ENCODE data around the gene STAT1.
A peak's percentile ranks its signal among the peaks of the same experiment; 100 is the strongest.

STAT1 gene

DNA sequence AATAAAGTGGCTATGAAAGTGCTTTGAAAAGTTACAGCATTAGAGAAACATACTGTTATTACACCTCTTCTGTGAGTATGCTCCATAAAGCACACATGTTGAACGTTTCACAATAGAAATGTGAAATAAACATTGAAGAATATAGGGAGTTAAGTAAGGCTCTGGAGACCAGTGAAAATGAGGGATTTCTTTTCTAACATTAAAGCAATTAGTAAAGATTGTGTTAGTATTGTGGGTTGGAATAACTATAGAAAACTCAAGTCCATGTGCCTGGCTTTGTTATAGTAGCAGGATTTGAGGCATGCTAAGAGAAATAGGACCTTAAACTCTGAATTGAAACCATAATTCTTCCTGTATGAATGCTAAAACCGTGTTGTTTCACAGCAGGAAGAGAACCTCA, 70.3 kb downstream of the STAT1 start:
- Histone ChIP-seq H3K9me3 (ENCODE audit: control insufficient read depth, low read length) (no peaks in the 10 kb centered on the region), H3K9ac (ENCODE audit: low read length) (no peak overlapping the region), H3K27me3 (replicated peaks; ENCODE audit: control insufficient read depth, insufficient read depth, low read length) (no peaks in the 10 kb centered on the region), H3K4me3 (ENCODE audit: low read length) (no peak overlapping the region), H3K36me3 (ENCODE audit: control insufficient read depth, insufficient read depth, low read length, severe bottlenecking) (peaks cover 4% of the 10 kb centered on the region), H3K4me1 (ENCODE audit: control insufficient read depth, insufficient read depth, low read length) (peaks cover 49% of the 10 kb centered on the region)
- no peak for DNase-seq (ENCODE audit: low read depth)

GRCh38 chr2:190942697-190943096, 71.3 kb downstream of the STAT1 start:
- Histone ChIP-seq H3K36me3 (ENCODE audit: control insufficient read depth, insufficient read depth, low read length, severe bottlenecking) (peaks cover 4% of the 10 kb centered on the region), H3K9ac (ENCODE audit: low read length) (no peak overlapping the region), H3K4me3 (ENCODE audit: low read length) (no peak overlapping the region), H3K27me3 (replicated peaks; ENCODE audit: control insufficient read depth, insufficient read depth, low read length) (no peaks in the 10 kb centered on the region), H3K9me3 (ENCODE audit: control insufficient read depth, low read length) (no peaks in the 10 kb centered on the region), H3K4me1 (ENCODE audit: control insufficient read depth, insufficient read depth, low read length) (peaks cover 49% of the 10 kb centered on the region)
- no peak for DNase-seq (ENCODE audit: low read depth)

DNA sequence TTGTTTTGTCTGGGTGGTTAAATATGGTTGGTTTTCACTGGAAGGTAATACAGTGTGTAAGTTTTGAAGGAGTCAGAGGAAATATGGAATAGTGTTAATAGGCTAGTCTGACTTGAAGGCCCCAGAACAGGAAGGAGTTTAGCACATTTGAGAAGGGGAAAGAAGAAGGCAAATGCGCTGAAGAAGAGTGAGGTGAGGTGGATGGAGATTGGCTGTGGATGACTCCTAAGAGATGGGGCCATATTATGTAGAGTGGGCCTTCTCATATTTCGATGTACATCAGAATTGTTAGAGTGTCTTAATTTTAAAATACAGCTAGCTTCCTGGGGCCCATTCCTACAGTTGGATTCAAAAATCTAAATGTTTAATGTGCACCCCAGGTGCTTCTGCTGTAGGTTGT, 72.4 kb downstream of the STAT1 start:
- peaks cover 41% of the 10 kb centered on the region for H3K4me1 ChIP-seq (ENCODE audit: control insufficient read depth, insufficient read depth, low read length)
- H3K36me3 ChIP-seq (ENCODE audit: control insufficient read depth, insufficient read depth, low read length, severe bottlenecking): peaks cover 10% of the 10 kb centered on the region
- no peak overlapping the region for H3K9ac ChIP-seq (ENCODE audit: low read length)
- H3K9me3 ChIP-seq (ENCODE audit: control insufficient read depth, low read length): no peaks in the 10 kb centered on the region
- no peak for DNase-seq (ENCODE audit: low read depth)
- H3K4me3 ChIP-seq (ENCODE audit: low read length): no peak overlapping the region
- H3K27me3 ChIP-seq (replicated peaks; ENCODE audit: control insufficient read depth, insufficient read depth, low read length): no peaks in the 10 kb centered on the region

DNA sequence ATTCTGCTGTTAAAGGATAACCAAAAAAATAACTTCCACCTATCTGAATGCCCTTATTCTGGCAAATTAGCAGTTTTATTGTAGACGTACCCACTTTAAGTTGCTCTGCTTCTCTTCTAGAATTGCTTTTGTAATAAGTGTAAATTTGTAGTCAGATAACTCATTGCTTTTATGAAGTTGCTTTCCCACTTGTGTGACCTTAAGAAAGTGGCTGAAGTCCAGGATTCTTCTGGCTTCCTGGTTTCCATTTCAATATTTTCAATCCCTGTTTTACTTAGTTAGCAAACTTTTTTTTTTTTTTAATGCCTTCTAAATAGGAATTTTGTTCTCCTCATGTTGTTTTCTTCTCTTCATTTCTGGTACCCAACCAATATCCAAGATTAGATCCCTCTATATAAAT, 73.5 kb downstream of the STAT1 start:
- peaks cover 41% of the 10 kb centered on the region for H3K4me1 ChIP-seq (ENCODE audit: control insufficient read depth, insufficient read depth, low read length)
- peaks cover 19% of the 10 kb centered on the region for H3K36me3 ChIP-seq (ENCODE audit: control insufficient read depth, insufficient read depth, low read length, severe bottlenecking)
- H3K27me3 ChIP-seq (replicated peaks; ENCODE audit: control insufficient read depth, insufficient read depth, low read length): no peaks in the 10 kb centered on the region
- no peak for DNase-seq (ENCODE audit: low read depth)
- no peak overlapping the region for H3K4me3 ChIP-seq (ENCODE audit: low read length)
- no peaks in the 10 kb centered on the region for H3K9me3 ChIP-seq (ENCODE audit: control insufficient read depth, low read length)
- H3K9ac ChIP-seq (ENCODE audit: low read length): no peak overlapping the region

GRCh38 chr2:190938771-190939335, 75.1 kb downstream of the STAT1 start:
- Histone ChIP-seq H3K4me3 (ENCODE audit: low read length) (peak overlapping the region; percentile 48), H3K27me3 (replicated peaks; ENCODE audit: control insufficient read depth, insufficient read depth, low read length) (no peaks in the 10 kb centered on the region), H3K4me1 (ENCODE audit: control insufficient read depth, insufficient read depth, low read length) (peaks cover 41% of the 10 kb centered on the region), H3K9me3 (ENCODE audit: control insufficient read depth, low read length) (no peaks in the 10 kb centered on the region), H3K9ac (ENCODE audit: low read length) (peak overlapping the region; percentile 56), H3K36me3 (ENCODE audit: control insufficient read depth, insufficient read depth, low read length, severe bottlenecking) (peaks cover 34% of the 10 kb centered on the region)
- DNase-seq (ENCODE audit: low read depth): peak; percentile 58

DNA sequence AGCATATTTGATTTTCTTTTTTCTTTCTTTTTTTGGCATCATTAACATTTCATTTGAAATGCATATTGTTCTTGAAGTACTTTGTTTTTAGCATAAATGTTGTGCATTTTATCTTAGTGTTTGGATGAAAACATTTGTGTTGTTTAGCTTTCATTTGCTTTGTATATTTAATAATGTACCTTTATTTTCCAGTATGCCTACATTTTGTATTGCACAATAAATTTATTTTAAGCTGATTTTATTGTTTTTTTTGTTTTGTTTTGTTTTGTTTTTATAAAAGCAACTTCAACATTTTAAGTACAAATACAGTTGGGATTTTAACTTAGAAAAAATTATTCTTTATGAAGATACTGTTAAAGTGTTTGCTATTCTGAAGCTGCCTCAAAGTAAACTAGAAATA, 78.9 kb downstream of the STAT1 start:
- Histone ChIP-seq H3K9ac (ENCODE audit: low read length) (no peak overlapping the region), H3K4me3 (ENCODE audit: low read length) (no peak overlapping the region), H3K36me3 (ENCODE audit: control insufficient read depth, insufficient read depth, low read length, severe bottlenecking) (peaks cover 68% of the 10 kb centered on the region)

GRCh38 chr2:190933361-190933760, 80.6 kb downstream of the STAT1 start:
- H3K9ac ChIP-seq (ENCODE audit: low read length): no peak overlapping the region
- H3K4me3 ChIP-seq (ENCODE audit: low read length): no peak overlapping the region
- peaks cover 15% of the 10 kb centered on the region for H3K4me1 ChIP-seq (ENCODE audit: control insufficient read depth, insufficient read depth, low read length)
- DNase-seq (ENCODE audit: low read depth): no peak
- peaks cover 83% of the 10 kb centered on the region for H3K36me3 ChIP-seq (ENCODE audit: control insufficient read depth, insufficient read depth, low read length, severe bottlenecking)
- H3K9me3 ChIP-seq (ENCODE audit: control insufficient read depth, low read length): no peaks in the 10 kb centered on the region
- H3K27me3 ChIP-seq (replicated peaks; ENCODE audit: control insufficient read depth, insufficient read depth, low read length): no peaks in the 10 kb centered on the region

More for the DNA sequence above, 78.9 kb downstream of the STAT1 start:
- Histone ChIP-seq H3K27me3 (replicated peaks; ENCODE audit: control insufficient read depth, insufficient read depth, low read length) (no peaks in the 10 kb centered on the region), H3K9me3 (ENCODE audit: control insufficient read depth, low read length) (no peaks in the 10 kb centered on the region), H3K4me1 (ENCODE audit: control insufficient read depth, insufficient read depth, low read length) (peaks cover 32% of the 10 kb centered on the region)
- no peak for DNase-seq (ENCODE audit: low read depth)

GRCh38 chr2:190932514-190932913, 81.5 kb downstream of the STAT1 start:
- no peak overlapping the region for H3K9ac ChIP-seq (ENCODE audit: low read length)
- H3K4me1 ChIP-seq (ENCODE audit: control insufficient read depth, insufficient read depth, low read length): peaks cover 7% of the 10 kb centered on the region
- H3K4me3 ChIP-seq (ENCODE audit: low read length): no peak overlapping the region
- peaks cover 89% of the 10 kb centered on the region for H3K36me3 ChIP-seq (ENCODE audit: control insufficient read depth, insufficient read depth, low read length, severe bottlenecking)
- no peaks in the 10 kb centered on the region for H3K27me3 ChIP-seq (replicated peaks; ENCODE audit: control insufficient read depth, insufficient read depth, low read length)
- no peak for DNase-seq (ENCODE audit: low read depth)
- no peaks in the 10 kb centered on the region for H3K9me3 ChIP-seq (ENCODE audit: control insufficient read depth, low read length)

DNA sequence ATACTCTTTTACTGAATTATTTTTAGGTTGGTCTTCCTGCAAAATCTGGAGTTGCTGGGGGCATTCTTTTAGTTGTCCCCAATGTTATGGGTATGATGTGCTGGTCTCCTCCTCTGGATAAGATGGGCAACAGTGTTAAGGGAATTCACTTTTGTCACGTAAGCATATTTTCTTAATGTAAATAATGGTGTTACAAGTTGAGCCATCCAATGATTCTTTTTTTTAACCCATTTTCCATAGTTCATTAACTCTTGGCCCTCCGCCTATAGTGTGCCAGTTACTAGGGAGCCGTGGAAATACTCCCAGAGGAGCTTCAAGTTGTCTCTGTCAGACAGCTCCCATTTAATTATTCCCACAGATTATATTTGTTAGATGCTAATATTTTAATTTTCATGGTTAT, 83.6 kb downstream of the STAT1 start:
- H3K9ac ChIP-seq (ENCODE audit: low read length): no peak overlapping the region
- no peaks in the 10 kb centered on the region for H3K9me3 ChIP-seq (ENCODE audit: control insufficient read depth, low read length)
- no peaks in the 10 kb centered on the region for H3K27me3 ChIP-seq (replicated peaks; ENCODE audit: control insufficient read depth, insufficient read depth, low read length)
- H3K4me3 ChIP-seq (ENCODE audit: low read length): no peak overlapping the region
- H3K4me1 ChIP-seq (ENCODE audit: control insufficient read depth, insufficient read depth, low read length): no peaks in the 10 kb centered on the region
- peaks cover 94% of the 10 kb centered on the region for H3K36me3 ChIP-seq (ENCODE audit: control insufficient read depth, insufficient read depth, low read length, severe bottlenecking)
- DNase-seq (ENCODE audit: low read depth): no peak

- no peaks in the 10 kb centered on the region for H3K4me1 ChIP-seq (ENCODE audit: control insufficient read depth, insufficient read depth, low read length)
- no peak overlapping the region for H3K9ac ChIP-seq (ENCODE audit: low read length)
- H3K36me3 ChIP-seq (ENCODE audit: control insufficient read depth, insufficient read depth, low read length, severe bottlenecking): peaks cover 94% of the 10 kb centered on the region
- H3K9me3 ChIP-seq (ENCODE audit: control insufficient read depth, low read length): no peaks in the 10 kb centered on the region
- no peaks in the 10 kb centered on the region for H3K27me3 ChIP-seq (replicated peaks; ENCODE audit: control insufficient read depth, insufficient read depth, low read length)
- DNase-seq (ENCODE audit: low read depth): no peak
- no peak overlapping the region for H3K4me3 ChIP-seq (ENCODE audit: low read length)
Measured at GRCh38 chr2:190929919-190930318, 84.1 kb downstream of the STAT1 start.

DNA sequence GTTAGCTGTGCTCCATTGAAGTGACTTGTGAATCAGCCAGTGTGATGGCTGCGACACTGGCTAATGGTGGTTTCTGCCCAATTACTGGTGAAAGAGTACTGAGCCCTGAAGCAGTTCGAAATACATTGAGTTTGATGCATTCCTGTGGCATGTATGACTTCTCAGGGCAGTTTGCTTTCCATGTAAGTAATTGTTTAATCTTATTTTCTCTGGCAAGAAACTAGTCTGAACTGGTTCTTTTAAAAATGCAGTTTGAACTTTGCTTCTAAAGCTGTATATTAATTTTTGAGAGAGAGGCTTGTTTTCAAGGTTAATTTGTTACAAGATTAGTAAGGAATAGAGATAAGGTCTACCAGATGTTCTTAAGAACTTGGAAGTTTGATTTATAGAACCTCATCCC, 86.7 kb downstream of the STAT1 start:
- Histone ChIP-seq H3K4me3 (ENCODE audit: low read length) (no peak overlapping the region), H3K9me3 (ENCODE audit: control insufficient read depth, low read length) (no peaks in the 10 kb centered on the region), H3K27me3 (replicated peaks; ENCODE audit: control insufficient read depth, insufficient read depth, low read length) (no peaks in the 10 kb centered on the region), H3K36me3 (ENCODE audit: control insufficient read depth, insufficient read depth, low read length, severe bottlenecking) (peaks cover 96% of the 10 kb centered on the region), H3K4me1 (ENCODE audit: control insufficient read depth, insufficient read depth, low read length) (no peaks in the 10 kb centered on the region), H3K9ac (ENCODE audit: low read length) (no peak overlapping the region)
- DNase-seq (ENCODE audit: low read depth): peak; percentile 78

GRCh38 chr2:190922376-190922775, 91.6 kb downstream of the STAT1 start:
- H3K27me3 ChIP-seq (replicated peaks; ENCODE audit: control insufficient read depth, insufficient read depth, low read length): no peaks in the 10 kb centered on the region
- peaks cover 100% of the 10 kb centered on the region for H3K36me3 ChIP-seq (ENCODE audit: control insufficient read depth, insufficient read depth, low read length, severe bottlenecking)
- DNase-seq (ENCODE audit: low read depth): no peak
- H3K4me1 ChIP-seq (ENCODE audit: control insufficient read depth, insufficient read depth, low read length): no peaks in the 10 kb centered on the region
- H3K9me3 ChIP-seq (ENCODE audit: control insufficient read depth, low read length): no peaks in the 10 kb centered on the region
- no peak overlapping the region for H3K4me3 ChIP-seq (ENCODE audit: low read length)
- no peak overlapping the region for H3K9ac ChIP-seq (ENCODE audit: low read length)

All from adipocyte (in vitro differentiated cells).